Glutamatergic neuron (in vitro differentiated cells): ENCODE measurements around the gene SP2. TPM values are rescaled to one million over a fixed set of nuclear protein-coding genes. Genes with fewer than 3 reads are reported as not detected.

Experiments
- DNase-seq: peaks from one replicate; pipeline ENCODE4 v3.0.0; 2022
- H3K27ac Mint-ChIP-seq: one replicate; pipeline ENCODE4 v1.8.0; 2020; ENCODE audit warnings: mild to moderate bottlenecking, mixed read lengths, inconsistent platforms; ENCODE audit not compliant: unreplicated experiment
- H3K27me3 Mint-ChIP-seq: one replicate; pipeline ENCODE4 v1.8.0; 2020; ENCODE audit warnings: mild to moderate bottlenecking, moderate library complexity, mixed read lengths, inconsistent platforms; ENCODE audit not compliant: unreplicated experiment
- H3K36me3 Mint-ChIP-seq: one replicate; pipeline ENCODE4 v1.8.0; 2020; ENCODE audit warnings: mild to moderate bottlenecking, mixed read lengths, inconsistent platforms; ENCODE audit not compliant: unreplicated experiment
- H3K4me1 Mint-ChIP-seq: one replicate; pipeline ENCODE4 v1.8.0; 2020; ENCODE audit warnings: mild to moderate bottlenecking, low read depth, mixed read lengths, inconsistent platforms; ENCODE audit not compliant: unreplicated experiment
- H3K4me3 Mint-ChIP-seq: one replicate; pipeline ENCODE4 v1.8.0; 2020; ENCODE audit warnings: mild to moderate bottlenecking, mixed read lengths, inconsistent platforms; ENCODE audit not compliant: unreplicated experiment
- H3K9me3 Mint-ChIP-seq: one replicate; pipeline ENCODE4 v1.8.0; 2020; ENCODE audit warnings: mild to moderate bottlenecking, moderate library complexity, mixed read lengths, inconsistent platforms; ENCODE audit not compliant: unreplicated experiment
- CTCF ChIP-seq: fragments of 200-600 bp; sonication (generic); IDR thresholded peaks from one replicate; pipeline ENCODE4 v1.5.0; 2021; ENCODE audit not compliant: partially characterized antibody, unreplicated experiment
- total RNA-seq: library from RNA; stranded (reverse); fragmentation: NEBNext Ultra II Directional; extraction: Animal tissue kit (Norgen Biotek cat#: 25700); gene quantifications from one replicate; pipeline ENCODE4 v1.2.1, GENCODE V29; 2021; ENCODE audit not compliant: unreplicated experiment

Gene SP2
- total RNA-seq, 1 donor from 2014 or later = 17.8 TPM

- Mint-ChIP-seq H3K4me3 (no peak within 1 kb of the TSS), H3K27me3 (peaks cover 1% of the 10 kb centered on the region), H3K27ac (no peak within 1 kb of the TSS), H3K4me1 (peaks cover 5% of the 10 kb centered on the region), H3K36me3 (peaks cover 9% of the 10 kb centered on the region), H3K9me3 (peaks cover 2% of the 10 kb centered on the region)
- no peak for DNase-seq
- TF ChIP-seq CTCF = no peak
These were observed 61.8 kb downstream of the SP2 start, which contains the start of gene PRR15L for GRCh38 chr17:47957591-47958490. Gene PRR15L, minus strand, starts transcription at chr17:47957883. Its CDS starts 4,649 bp downstream, at chr17:47953234.

GRCh38 chr17:47959825-47960655, 64.0 kb downstream of the SP2 start:
- no peak overlapping the region for H3K27ac Mint-ChIP-seq
- no peak for TF ChIP-seq CTCF
- H3K9me3 Mint-ChIP-seq = peaks cover 7% of the 10 kb centered on the region
- H3K4me1 Mint-ChIP-seq = peaks cover 5% of the 10 kb centered on the region
- H3K36me3 Mint-ChIP-seq = peaks cover 9% of the 10 kb centered on the region
- no peak overlapping the region for H3K4me3 Mint-ChIP-seq
- H3K27me3 Mint-ChIP-seq = peaks cover 3% of the 10 kb centered on the region
- no peak for DNase-seq

GRCh38 chr17:47961406-47961805, 65.4 kb downstream of the SP2 start:
- no peak overlapping the region for H3K4me3 Mint-ChIP-seq
- DNase-seq = no peak
- no peak overlapping the region for H3K27ac Mint-ChIP-seq
- H3K27me3 Mint-ChIP-seq = peaks cover 3% of the 10 kb centered on the region
- peaks cover 7% of the 10 kb centered on the region for H3K9me3 Mint-ChIP-seq
- peaks cover 4% of the 10 kb centered on the region for H3K4me1 Mint-ChIP-seq
- TF ChIP-seq CTCF = no peak
- H3K36me3 Mint-ChIP-seq = peaks cover 9% of the 10 kb centered on the region

GRCh38 chr17:47962901-47963300, 66.9 kb downstream of the SP2 start:
- Mint-ChIP-seq H3K27me3 (peaks cover 5% of the 10 kb centered on the region), H3K27ac (no peak overlapping the region), H3K9me3 (peaks cover 7% of the 10 kb centered on the region), H3K36me3 (peaks cover 9% of the 10 kb centered on the region), H3K4me1 (peaks cover 2% of the 10 kb centered on the region), H3K4me3 (no peak overlapping the region)
- no peak for DNase-seq
- no peak for TF ChIP-seq CTCF
